GM06990 (cell line): ENCODE results near the gene NDUFS1.

Experiments
- DNase-seq: peaks from one replicate; pipeline ENCODE4 v3.0.0-alpha.2; 2011; ENCODE audit not compliant: insufficient read length; ENCODE audit errors: extremely low read depth
- H3K27me3 ChIP-seq: replicated peaks from 2 replicates; pipeline ENCODE4 v1.6.0; 2011; ENCODE audit warnings: low read length; ENCODE audit not compliant: control insufficient read depth, insufficient read depth
- H3K36me3 ChIP-seq: 2 replicates; pipeline ENCODE4 v1.5.1; 2011; ENCODE audit warnings: low read length; ENCODE audit not compliant: control insufficient read depth, insufficient read depth
- H3K4me3 ChIP-seq: replicated peaks from 2 replicates; pipeline ENCODE4 v1.5.1; 2011; ENCODE audit warnings: low read depth, mild to moderate bottlenecking, control low read depth, low read length
- TF ChIP-seq, protein P1 (sequence below): IDR thresholded peaks from 2 replicates; pipeline ENCODE4 v1.5.1; 2011; ENCODE audit warnings: low read length, control low read depth, mild to moderate bottlenecking, inconsistent platforms; ENCODE audit not compliant: insufficient read depth, poor library complexity, severe bottlenecking

Gene NDUFS1

GRCh38 chr2:206154197-206154596, 5.0 kb downstream of the NDUFS1 start:
- no peak for DNase-seq
- TF ChIP-seq, protein P1, sequence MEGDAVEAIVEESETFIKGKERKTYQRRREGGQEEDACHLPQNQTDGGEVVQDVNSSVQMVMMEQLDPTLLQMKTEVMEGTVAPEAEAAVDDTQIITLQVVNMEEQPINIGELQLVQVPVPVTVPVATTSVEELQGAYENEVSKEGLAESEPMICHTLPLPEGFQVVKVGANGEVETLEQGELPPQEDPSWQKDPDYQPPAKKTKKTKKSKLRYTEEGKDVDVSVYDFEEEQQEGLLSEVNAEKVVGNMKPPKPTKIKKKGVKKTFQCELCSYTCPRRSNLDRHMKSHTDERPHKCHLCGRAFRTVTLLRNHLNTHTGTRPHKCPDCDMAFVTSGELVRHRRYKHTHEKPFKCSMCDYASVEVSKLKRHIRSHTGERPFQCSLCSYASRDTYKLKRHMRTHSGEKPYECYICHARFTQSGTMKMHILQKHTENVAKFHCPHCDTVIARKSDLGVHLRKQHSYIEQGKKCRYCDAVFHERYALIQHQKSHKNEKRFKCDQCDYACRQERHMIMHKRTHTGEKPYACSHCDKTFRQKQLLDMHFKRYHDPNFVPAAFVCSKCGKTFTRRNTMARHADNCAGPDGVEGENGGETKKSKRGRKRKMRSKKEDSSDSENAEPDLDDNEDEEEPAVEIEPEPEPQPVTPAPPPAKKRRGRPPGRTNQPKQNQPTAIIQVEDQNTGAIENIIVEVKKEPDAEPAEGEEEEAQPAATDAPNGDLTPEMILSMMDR, result peak; percentile 21
- Histone ChIP-seq H3K27me3 (no peaks in the 10 kb centered on the region), H3K4me3 (no peak overlapping the region), H3K36me3 (no peaks in the 10 kb centered on the region; the same call in none of the 2 replicates)

DNA sequence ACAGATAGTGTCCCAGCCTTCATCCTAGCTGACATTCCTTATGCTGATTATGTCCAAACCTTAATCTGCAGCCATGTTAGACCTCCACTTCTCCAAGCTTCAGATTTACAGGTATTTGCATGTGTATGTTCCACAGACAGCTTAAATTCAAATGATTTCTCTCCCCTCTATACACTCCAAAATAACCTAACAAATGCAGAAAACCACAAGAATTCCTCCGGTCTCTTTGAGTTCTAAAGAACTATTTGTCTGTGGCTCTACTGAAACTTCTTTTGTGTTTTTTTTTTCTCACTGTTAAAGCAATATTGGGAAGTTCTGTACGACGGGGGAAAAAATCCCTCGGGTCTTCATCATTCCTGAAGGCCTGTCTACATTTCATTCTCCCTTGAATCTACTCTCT, 8.6 kb downstream of the NDUFS1 start:
- H3K36me3 ChIP-seq, result no peaks in the 10 kb centered on the region; the same call in none of the 2 replicates
- no peaks in the 10 kb centered on the region for H3K27me3 ChIP-seq
- TF ChIP-seq, protein P1, result no peak

GRCh38 chr2:206150168-206150567, 9.1 kb downstream of the NDUFS1 start:
- DNase-seq, result no peak
- Histone ChIP-seq H3K4me3 (no peak overlapping the region), H3K27me3 (no peaks in the 10 kb centered on the region), H3K36me3 (peaks cover 2% of the 10 kb centered on the region; the same call in 1 of the 2 replicates)
- TF ChIP-seq, protein P1, result no peak

More for the DNA sequence above, 8.6 kb downstream of the NDUFS1 start:
- no peak overlapping the region for H3K4me3 ChIP-seq
- no peak for DNase-seq

GRCh38 chr2:206149330-206149729, 9.9 kb downstream of the NDUFS1 start:
- Histone ChIP-seq H3K36me3 (peaks cover 2% of the 10 kb centered on the region; the same call in 1 of the 2 replicates), H3K4me3 (no peak overlapping the region), H3K27me3 (no peaks in the 10 kb centered on the region)
- TF ChIP-seq, protein P1, result no peak
- DNase-seq, result no peak

DNA sequence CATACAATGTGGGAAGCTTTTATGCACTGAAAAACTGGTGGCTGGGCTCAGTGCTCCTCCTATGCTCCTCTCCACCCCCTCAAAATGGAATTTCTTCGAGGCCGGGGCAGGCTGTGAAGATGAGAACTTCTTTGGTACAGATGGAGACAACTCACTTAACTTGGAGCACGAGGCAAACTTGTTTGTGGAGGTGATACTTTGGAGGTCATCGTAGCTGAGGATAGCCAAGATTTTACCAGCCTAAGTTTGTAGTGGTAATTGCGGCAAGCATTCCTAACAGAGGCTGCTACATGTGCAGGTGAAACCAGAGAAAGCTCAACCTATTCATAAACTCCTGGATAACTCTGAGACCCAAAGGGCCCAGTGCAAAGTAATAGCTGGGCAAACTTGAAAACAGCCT, 13.6 kb downstream of the NDUFS1 start:
- DNase-seq, result no peak
- peaks cover 10% of the 10 kb centered on the region for H3K36me3 ChIP-seq
- no peaks in the 10 kb centered on the region for H3K27me3 ChIP-seq
- TF ChIP-seq, protein P1, result no peak
- H3K4me3 ChIP-seq, result no peak overlapping the region

GRCh38 chr2:206144383-206144782, 14.9 kb downstream of the NDUFS1 start:
- H3K27me3 ChIP-seq, result no peaks in the 10 kb centered on the region
- H3K36me3 ChIP-seq, result peaks cover 11% of the 10 kb centered on the region
- no peak overlapping the region for H3K4me3 ChIP-seq
- DNase-seq, result no peak
- TF ChIP-seq, protein P1, result no peak
